B cell (primary cell): ENCODE measurements around the gene GNA15. TPM values are rescaled to one million over a fixed set of nuclear protein-coding genes. Genes with fewer than 3 reads are reported as not detected.

Experiments
- ATAC-seq: fragments of 200-7000 bp; cut with Tn5 transposase; one replicate; pipeline ENCODE4 v1.10.0; 2021; ENCODE audit warnings: low read depth, mild to moderate bottlenecking, moderate number of reproducible peaks, moderate library complexity
- CTCF ChIA-PET: fragments of 350-600 bp; sonication (Branson Sonifier 250); formaldehyde crosslinking; loops from one replicate; lab custom pipeline; 2021; ENCODE audit warnings: antibody characterized with exemption, inconsistent platforms; lab: Charles Lee
- POLR2A ChIA-PET: fragments of 350-600 bp; sonication (Branson Sonifier 250); formaldehyde crosslinking; loops from one replicate; lab custom pipeline; 2021; ENCODE audit warnings: antibody characterized with exemption; lab: Charles Lee
- DNase-seq: peaks from one replicate; pipeline ENCODE4 v3.0.0; 2013
- H2AFZ ChIP-seq: 2 replicates; pipeline ENCODE4 v1.6.1; 2012; ENCODE audit warnings: mild to moderate bottlenecking, low read depth, low read length; ENCODE audit not compliant: insufficient read depth, poor library complexity, severe bottlenecking
- H3K27ac ChIP-seq, 2 donors: 1 replicate in 1 of 2; 2 replicates in 1 of 2; pipeline ENCODE4 v1.5.1; 2012 to 2013; ENCODE audit warnings: low read length in 2 of 2, mild to moderate bottlenecking in 2 of 2, moderate library complexity in 1 of 2
- H3K27me3 ChIP-seq, 4 experiments: fragments of 200-600 bp in 1 of 4; sonication (generic) in 1 of 4; replicated peaks in 1 of 4; 1 replicate in 2 of 4; 2 replicates in 2 of 4; pipeline versions ENCODE4 v1.6.1 to v1.7.0; 2013 to 2016; ENCODE audit warnings: low read length in 3 of 4, mild to moderate bottlenecking in 2 of 4, mixed read lengths in 1 of 4, moderate library complexity in 1 of 4; ENCODE audit not compliant: insufficient read depth in 4 of 4, control insufficient read depth in 3 of 4; ENCODE audit errors: control extremely low read depth in 1 of 4
- H3K36me3 ChIP-seq, 2 experiments: replicated peaks in 1 of 2; 1 replicate in 1 of 2; 2 replicates in 1 of 2; pipeline versions ENCODE4 v1.6.1 to v1.7.1; 2013; ENCODE audit warnings: low read length in 1 of 2; ENCODE audit not compliant: insufficient read depth in 2 of 2, control insufficient read depth in 1 of 2; ENCODE audit errors: control extremely low read depth in 1 of 2, extremely low read depth in 1 of 2
- H3K4me1 ChIP-seq, 2 donors: fragments of 200-600 bp in 1 of 2; sonication (generic) in 1 of 2; 1 replicate in 1 of 2; 2 replicates in 1 of 2; pipeline versions ENCODE4 v1.5.1 to v1.6.1; 2013 to 2017; ENCODE audit warnings: low read length in 2 of 2; ENCODE audit not compliant: control insufficient read depth in 2 of 2, insufficient read depth in 2 of 2
- H3K4me2 ChIP-seq: replicated peaks from 2 replicates; pipeline ENCODE3; 2012; ENCODE audit warnings: mild to moderate bottlenecking, low read depth, low read length; ENCODE audit not compliant: poor library complexity, severe bottlenecking
- H3K4me3 ChIP-seq, 5 experiments: fragments of 200-600 bp in 1 of 5; sonication (generic) in 1 of 5; 1 replicate in 3 of 5; 2 replicates in 2 of 5; pipeline versions ENCODE4 v1.5.1 to v1.7.0; 2011 to 2016; ENCODE audit warnings: low read length in 4 of 5, mild to moderate bottlenecking in 4 of 5, low read depth in 2 of 5, control low read depth in 1 of 5, moderate library complexity in 1 of 5; ENCODE audit not compliant: insufficient read depth in 1 of 5; ENCODE audit errors: control extremely low read depth in 1 of 5, extremely low read depth in 1 of 5
- H3K79me2 ChIP-seq: fragments of 200-600 bp; sonication (generic); one replicate; pipeline ENCODE4 v1.6.0; 2016; ENCODE audit warnings: low read length; ENCODE audit not compliant: control insufficient read depth, insufficient read depth
- H3K9ac ChIP-seq: fragments of 200-600 bp; sonication (generic); 2 replicates; pipeline ENCODE4 v1.6.1; 2017; ENCODE audit warnings: mild to moderate bottlenecking, low read length, moderate library complexity
- H3K9me3 ChIP-seq, 3 donors: one replicate each; pipeline versions ENCODE4 v1.6.1 to v1.7.1; 2013; ENCODE audit warnings: low read length in 2 of 3; ENCODE audit not compliant: control insufficient read depth in 2 of 3, insufficient read depth in 1 of 3; ENCODE audit errors: control extremely low read depth in 1 of 3
- H4K20me1 ChIP-seq: 2 replicates; pipeline ENCODE4 v1.6.0; 2012; ENCODE audit warnings: mild to moderate bottlenecking, low read length; ENCODE audit not compliant: insufficient read depth, control insufficient read depth, poor library complexity, severe bottlenecking
- H3K27ac Mint-ChIP-seq: one replicate; pipeline ENCODE4 v1.8.0; 2021; ENCODE audit warnings: mixed read lengths
- H3K27me3 Mint-ChIP-seq: one replicate; pipeline ENCODE4 v1.8.0; 2021; ENCODE audit warnings: mixed read lengths
- H3K4me1 Mint-ChIP-seq: one replicate; pipeline ENCODE4 v1.8.0; 2021; ENCODE audit warnings: mixed read lengths
- H3K4me3 Mint-ChIP-seq: one replicate; pipeline ENCODE4 v1.8.0; 2021; ENCODE audit warnings: mixed read lengths
- H3K9me3 Mint-ChIP-seq: one replicate; pipeline ENCODE4 v1.8.0; 2022; ENCODE audit warnings: mixed read lengths; ENCODE audit not compliant: insufficient read depth
- CTCF ChIP-seq: fragments of 200-600 bp; IDR thresholded peaks from one replicate; pipeline ENCODE4 v1.8.0; 2022; ENCODE audit warnings: antibody characterized with exemption, mild to moderate bottlenecking
- EZH2 ChIP-seq: IDR thresholded peaks from 2 replicates; pipeline ENCODE4 v1.6.1; 2012; ENCODE audit warnings: borderline replicate concordance, low read depth, mild to moderate bottlenecking, moderate library complexity, low read length; ENCODE audit not compliant: insufficient read depth, poor library complexity, severe bottlenecking
- WGBS: methylation state at CpG from one replicate; pipeline ENCODE4 v1.1.5; 2013; ENCODE audit warnings: missing lambda C conversion rate; ENCODE audit not compliant: insufficient coverage; 5-methylcytosine and 5-hydroxymethylcytosine counted together
- intact Hi-C: fragments of 100-400 bp; cut with micrococcal nuclease; formaldehyde crosslinking; loops from one replicate; pipeline ENCODE4 v1.10.0; 2022
- polyA plus RNA-seq: library from polyadenylated mRNA; depleted of rRNA; stranded (reverse); fragments of >200 nt; gene quantifications from 2 replicates; pipeline ENCODE4 v1.2.3, GENCODE V29; 2012
- total RNA-seq, 2 donors: library from RNA; stranded (reverse); fragments of 120-200 nt in 1 of 2; gene quantifications; 1 replicate in 1 of 2; 2 replicates in 1 of 2; pipeline versions ENCODE4 v1.2.3 to v1.2.4, GENCODE V29; 2013 to 2022

Gene GNA15
- total and polyA plus RNA-seq, 2 donors (not counting 1 experiment from before 2014, with no cell fraction given), result 0.37 to 0.52 TPM

DNA sequence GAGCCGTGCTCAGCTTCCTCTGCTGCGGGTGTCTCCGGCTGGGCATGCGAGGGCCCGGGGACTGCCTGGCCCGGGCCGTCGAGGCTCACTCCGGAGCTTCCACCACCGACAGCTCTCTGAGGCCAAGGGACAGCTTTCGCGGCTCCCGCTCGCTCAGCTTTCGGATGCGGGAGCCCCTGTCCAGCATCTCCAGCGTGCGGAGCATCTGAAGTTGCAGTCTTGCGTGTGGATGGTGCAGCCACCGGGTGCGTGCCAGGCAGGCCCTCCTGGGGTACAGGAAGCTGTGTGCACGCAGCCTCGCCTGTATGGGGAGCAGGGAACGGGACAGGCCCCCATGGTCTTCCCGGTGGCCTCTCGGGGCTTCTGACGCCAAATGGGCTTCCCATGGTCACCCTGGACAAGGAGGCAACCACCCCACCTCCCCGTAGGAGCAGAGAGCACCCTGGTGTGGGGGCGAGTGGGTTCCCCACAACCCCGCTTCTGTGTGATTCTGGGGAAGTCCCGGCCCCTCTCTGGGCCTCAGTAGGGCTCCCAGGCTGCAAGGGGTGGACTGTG is 44.0 kb downstream of the GNA15 start:
- POLR2A ChIA-PET, result interaction anchor here (0.6 kb wide), 1 partner anchor 13 kb away, joined by 3 read pairs; no protein-coding TSS in a partner anchor
- peak overlapping the region; percentile 98 for H3K4me3 Mint-ChIP-seq
- ATAC-seq (peak; percentile 1), DNase-seq (peak; percentile 64)
- under 1% methylated on average over 28 of the region's 31 CpGs for WGBS
- Histone ChIP-seq H2AFZ (no peak overlapping the region), H3K79me2 (peaks cover 68% of the 10 kb centered on the region), H3K36me3 (peaks cover 0 to 40% of the 10 kb centered on the region in 2 experiments), H3K27ac (peak overlapping the region; percentile 80 to 94), H3K4me2 (peak overlapping the region; percentile 98), H4K20me1 (peaks cover 62% of the 10 kb centered on the region), H3K4me3 (peak overlapping the region; percentile 84 to 99 (median 91)), H3K9me3 (peaks cover 0 to 27% (median 11%) of the 10 kb centered on the region in 3 donors), H3K27me3 (no peaks in the 10 kb centered on the region), H3K9ac (peak overlapping the region; percentile 77), H3K4me1 (peaks cover 48 to 68% of the 10 kb centered on the region in 2 donors)
- peak overlapping the region; percentile 96 for H3K27ac Mint-ChIP-seq
- H3K9me3 Mint-ChIP-seq, result no peaks in the 10 kb centered on the region
- intact Hi-C loops, result loop anchor here (1.0 to 10.0 kb wide), 5 partner anchors 30 to 1935 kb away; partner anchors contain the start of genes ATP5F1D, FEM1A, MIDN and TLE5
- no peak for TF ChIP-seq EZH2
- no peak for TF ChIP-seq CTCF
- CTCF ChIA-PET, result no interaction called here
- peaks cover 50% of the 10 kb centered on the region for H3K4me1 Mint-ChIP-seq
- no peaks in the 10 kb centered on the region for H3K27me3 Mint-ChIP-seq
